GM12878 (cell line): Measurements from ENCODE around the gene B4GALT1. TPM values are rescaled to one million over a fixed set of nuclear protein-coding genes. Genes with fewer than 3 reads are reported as not detected.

Experiments
- ATAC-seq: fragments of 200-7000 bp; cut with Tn5 transposase; 3 replicates; pipeline ENCODE4 v1.9.1; 2020; ENCODE audit warnings: mild to moderate bottlenecking, moderate library complexity
- BruUV-seq: library from RNA; stranded (reverse); fragments of 400-500 nt; replicated peaks from 2 replicates; lab custom pipeline; 2021; lab: Mats Ljungman, UMichigan
- CTCF ChIA-PET: fragments of 300-600 bp; sonication (Branson Sonifier 250); formaldehyde crosslinking; extraction: SDS; loops from one replicate; lab custom pipeline; 2021; ENCODE audit warnings: inconsistent platforms; lab: Yijun Ruan, JAX
- POLR2A ChIA-PET: fragments of 350-600 bp; formaldehyde crosslinking; extraction: SDS; loops from one replicate; lab custom pipeline; 2021; ENCODE audit warnings: inconsistent platforms; lab: Charles Lee
- RAD21 ChIA-PET: fragments of 300-600 bp; sonication (Branson Sonifier 250); formaldehyde crosslinking; loops from one replicate; lab custom pipeline; 2023; ENCODE audit warnings: antibody characterized with exemption; ENCODE audit not compliant: unreplicated experiment; lab: Charles Lee
- SMC1A ChIA-PET: fragments of 300-600 bp; sonication (Branson Sonifier 250); formaldehyde crosslinking; loops from one replicate; lab custom pipeline; 2023; ENCODE audit not compliant: unreplicated experiment, uncharacterized antibody; lab: Charles Lee
- DNase-seq: peaks from one replicate; pipeline ENCODE4 v3.0.0-alpha.2; 2011; ENCODE audit warnings: low read depth, low spot score
- FAIRE-seq: peaks from 3 replicates; lab custom pipeline; 2011; peaks lifted over from hg19 to GRCh38; lab: Jason Lieb, UNC
- H2AFZ ChIP-seq: 2 replicates; pipeline ENCODE4 v1.6.0; 2011; ENCODE audit warnings: low read depth, low read length, control low read depth; ENCODE audit not compliant: control insufficient read depth
- H3K27ac ChIP-seq: 2 replicates; pipeline ENCODE4 v1.5.1; 2011; ENCODE audit warnings: control low read depth; ENCODE audit not compliant: control insufficient read depth, insufficient read depth
- H3K27me3 ChIP-seq, 2 experiments: replicated peaks in 1 of 2; 2 replicates each; pipeline versions ENCODE4 v1.6.0 to v1.6.1; 2011; ENCODE audit warnings: low read length in 1 of 2; ENCODE audit not compliant: control insufficient read depth in 2 of 2, insufficient read depth in 2 of 2
- H3K36me3 ChIP-seq, 2 experiments: 2 replicates each; pipeline ENCODE4 v1.5.1; 2011; ENCODE audit warnings: low read length in 1 of 2; ENCODE audit not compliant: control insufficient read depth in 2 of 2, insufficient read depth in 2 of 2
- H3K4me1 ChIP-seq: 2 replicates; pipeline ENCODE4 v1.6.1; 2011; ENCODE audit warnings: mild to moderate bottlenecking, low read length, moderate library complexity, mixed read lengths; ENCODE audit not compliant: control insufficient read depth, insufficient read depth
- H3K4me2 ChIP-seq: 2 replicates; pipeline ENCODE4 v1.6.0; 2011; ENCODE audit warnings: control low read depth; ENCODE audit not compliant: control insufficient read depth, insufficient read depth
- H3K4me3 ChIP-seq: fragments of 200-600 bp; sonication (generic); 2 replicates; pipeline ENCODE4 v1.5.1; 2016
- H3K79me2 ChIP-seq: 2 replicates; pipeline ENCODE4 v1.6.0; 2011; ENCODE audit warnings: low read length; ENCODE audit not compliant: control insufficient read depth, insufficient read depth
- H3K9ac ChIP-seq: 2 replicates; pipeline ENCODE4 v1.8.0; 2011; ENCODE audit warnings: low read length, control low read depth, mixed read lengths; ENCODE audit not compliant: control insufficient read depth, insufficient read depth
- H3K9me3 ChIP-seq: replicated peaks from 3 replicates; pipeline ENCODE4 v1.5.1; 2011; ENCODE audit warnings: mild to moderate bottlenecking, low read length; ENCODE audit not compliant: control insufficient read depth, insufficient read depth
- H4K20me1 ChIP-seq: 2 replicates; pipeline ENCODE4 v1.6.0; 2011; ENCODE audit not compliant: control insufficient read depth, insufficient read depth
- BACH1 ChIP-seq: fragments of 450-650 bp; IDR thresholded peaks from 2 replicates; pipeline ENCODE4 v1.6.1; 2017; ENCODE audit warnings: mild to moderate bottlenecking, borderline replicate concordance
- BHLHE40 ChIP-seq, 2 experiments: fragments of 450-650 bp in 1 of 2; IDR thresholded peaks; 2 replicates each; pipeline ENCODE4 v1.6.1; 2011 to 2017; ENCODE audit warnings: low read depth in 2 of 2, borderline replicate concordance in 1 of 2, improper control_type of control experiment in 1 of 2, low read length in 1 of 2, mild to moderate bottlenecking in 1 of 2
- BMI1 ChIP-seq: fragments of 450-650 bp; IDR thresholded peaks from 2 replicates; pipeline ENCODE4 v1.6.1; 2016; ENCODE audit warnings: mild to moderate bottlenecking, moderate library complexity, borderline replicate concordance
- FOXK2 ChIP-seq: fragments of 450-650 bp; IDR thresholded peaks from 2 replicates; pipeline ENCODE4 v1.6.1; 2017; ENCODE audit warnings: mild to moderate bottlenecking, moderate library complexity
- GATAD2B ChIP-seq: fragments of 450-650 bp; conservative IDR thresholded peaks from 2 replicates; pipeline ENCODE4 v1.6.1; 2017; ENCODE audit warnings: low read depth, mild to moderate bottlenecking, moderate library complexity
- PBX3 ChIP-seq: IDR thresholded peaks from 2 replicates; pipeline ENCODE4 v1.6.1; 2011; ENCODE audit warnings: mild to moderate bottlenecking, low read depth, low read length, moderate library complexity; ENCODE audit not compliant: insufficient replicate concordance
- SIX5 ChIP-seq: IDR thresholded peaks from 2 replicates; pipeline ENCODE4 v1.6.1; 2011; ENCODE audit warnings: mild to moderate bottlenecking, low read depth, low read length, moderate library complexity; ENCODE audit not compliant: severe bottlenecking
- SKIL ChIP-seq: fragments of 450-650 bp; IDR thresholded peaks from 2 replicates; pipeline ENCODE4 v1.6.1; 2017; ENCODE audit warnings: mild to moderate bottlenecking, low read depth, inconsistent platforms; ENCODE audit not compliant: poor library complexity, severe bottlenecking
- SMC3 ChIP-seq: IDR thresholded peaks from 2 replicates; pipeline ENCODE4 v1.6.1; 2011; ENCODE audit warnings: low read length, improper control_type of control experiment, borderline replicate concordance
- TAF1 ChIP-seq: IDR thresholded peaks from 2 replicates; pipeline ENCODE4 v1.6.1; 2011; ENCODE audit warnings: mild to moderate bottlenecking, low read depth, low read length, borderline replicate concordance
- ZSCAN29 ChIP-seq: fragments of 450-650 bp; IDR thresholded peaks from 2 replicates; pipeline ENCODE4 v1.6.1; 2017; ENCODE audit warnings: mild to moderate bottlenecking, moderate library complexity
- WGBS: methylation state at CpG from one replicate; pipeline ENCODE4 v1.1.6; 2016; ENCODE audit warnings: low lambda C conversion rate; ENCODE audit not compliant: insufficient replicate concordance, insufficient coverage; ENCODE audit errors: missing lambda C conversion rate; 5-methylcytosine and 5-hydroxymethylcytosine counted together
- in situ Hi-C: fragments of 300-500 bp; cut with MboI; formaldehyde crosslinking; loops from 9 replicates; pipeline ENCODE4 v1.14.3; 2018; ENCODE audit warnings: mixed read lengths
- intact Hi-C: fragments of 100-400 bp; cut with micrococcal nuclease; formaldehyde crosslinking; loops from one replicate; pipeline ENCODE4 v1.14.2; 2022; ENCODE audit not compliant: unreplicated experiment
- polyA plus RNA-seq, 11 experiments: library from polyadenylated mRNA; depleted of rRNA in 4 of 11; unstranded in 6 of 11; stranded (reverse) in 5 of 11; fragments of >200 nt; fragmentation: Nextera tagmentation in 4 of 11; fragmentation: Illumina TruSeq in 1 of 11; extraction: Ambion mirVana in 4 of 11; extraction: Trizol in 1 of 11; gene quantifications; 1 replicate in 1 of 11; 2 replicates in 10 of 11; pipeline versions ENCODE4 v1.2.1 to v1.2.3, GENCODE V29; 2011 to 2016; ENCODE audit warnings: inconsistent platforms in 2 of 11, missing spikeins in 2 of 11, low read depth in 1 of 11
- total RNA-seq, 4 experiments: library from RNA; depleted of rRNA in 3 of 4; stranded (reverse); fragments of >200 nt in 3 of 4; fragmentation: Illumina TruSeq in 1 of 4; extraction: Trizol in 1 of 4; gene quantifications; 2 replicates each; pipeline versions ENCODE4 v1.2.1 to v1.2.3, GENCODE V29; 2013 to 2021

B4GALT1 gene
- total and polyA plus RNA-seq, 10 of the 15 experiments (the other 5 are each of a cell fraction or from before 2014, with no cell fraction given) = 12.7 to 79.0 (median 41.0) TPM

GRCh38 chr9:33080534-33080933 is 86.6 kb downstream of the B4GALT1 start:
- H3K79me2 ChIP-seq = peaks cover 11% of the 10 kb centered on the region
- ChIA-PET SMC1A (interaction anchor here (0.7 to 6.2 kb wide), 14 partner anchors 13 to 216 kb away, joined by 3 to 84 read pairs (median 4); partner anchors contain the start of genes B4GALT1 and DNAJA1), RAD21 (interaction anchor here (0.6 to 1.7 kb wide), 5 partner anchors 77 to 146 kb away, joined by 3 to 22 read pairs (median 3); no protein-coding TSS in a partner anchor), CTCF (interaction anchor here (0.7 to 6.8 kb wide), 16 partner anchors 42 to 294 kb away, joined by 3 to 142 read pairs (median 4); no protein-coding TSS in a partner anchor), POLR2A (interaction anchor here (1.0 to 1.3 kb wide), 2 partner anchors 82 to 146 kb away, joined by 3 to 5 read pairs; no protein-coding TSS in a partner anchor)
- no peak overlapping the region for H3K4me3 ChIP-seq
- 49% methylated on average over 6 of the region's 6 CpGs for WGBS
- H3K4me2 ChIP-seq = 0 out of 2 replicates have a peak overlapping the region, but pooled peaks have one; percentile 9
- intact Hi-C loops = loop anchor here (2.0 to 5.0 kb wide), 2 partner anchors 37 to 84 kb away; no protein-coding TSS in a partner anchor
- peaks cover 19% of the 10 kb centered on the region for H3K4me1 ChIP-seq
- H3K9me3 ChIP-seq = no peaks in the 10 kb centered on the region
- no peak overlapping the region; the same call in 1 of the 2 replicates for H3K9ac ChIP-seq
- no peak for FAIRE-seq
- ATAC-seq = no peak
- BruUV-seq = no TSS peak
- H2AFZ ChIP-seq = no peak overlapping the region; the same call in 1 of the 2 replicates
- TF ChIP-seq BACH1 (no peak), SMC3 (no peak), BHLHE40 (IDR thresholded peaks at IDR 0.05; ENCODE audit: borderline replicate concordance in 1 of 2, low read depth in 2 of 2, low read length in 1 of 2) (no peak), PBX3 (no peak), GATAD2B (no peak), BMI1 (no peak), FOXK2 (no peak), SIX5 (no peak), ZSCAN29 (no peak), SKIL (no peak), TAF1 (no peak)
- no peak overlapping the region for H3K27ac ChIP-seq
- H4K20me1 ChIP-seq = no peaks in the 10 kb centered on the region
- in situ Hi-C loops = loop anchor here (5.0 kb wide), 1 partner anchor 142 kb away; no protein-coding TSS in a partner anchor
- H3K27me3 ChIP-seq = no peaks in the 10 kb centered on the region
- no peaks in the 10 kb centered on the region for H3K36me3 ChIP-seq
- no peak for DNase-seq
